Parathyroid adenoma (tissue), 2 donors: ENCODE measurements around the gene TMEM132C.

Experiments
- H2AFZ ChIP-seq: fragments of 300-600 bp; sonication (generic); one replicate; pipeline ENCODE4 v1.7.0; 2017; ENCODE audit warnings: antibody characterized with exemption, mild to moderate bottlenecking
- H3K27ac ChIP-seq: fragments of 300-600 bp; sonication (generic); one replicate; pipeline ENCODE4 v1.7.0; 2017
- H3K27me3 ChIP-seq: fragments of 300-600 bp; sonication (generic); one replicate; pipeline ENCODE4 v1.7.0; 2017; ENCODE audit warnings: low read length; ENCODE audit not compliant: control insufficient read depth, insufficient read depth
- H3K36me3 ChIP-seq: fragments of 300-600 bp; sonication (generic); one replicate; pipeline ENCODE4 v1.7.0; 2017; ENCODE audit warnings: low read length; ENCODE audit not compliant: control insufficient read depth, insufficient read depth
- H3K4me1 ChIP-seq: fragments of 300-600 bp; sonication (generic); one replicate; pipeline ENCODE4 v1.7.0; 2017; ENCODE audit warnings: control low read depth
- H3K4me2 ChIP-seq: fragments of 300-600 bp; sonication (generic); one replicate; pipeline ENCODE4 v1.7.0; 2017; ENCODE audit warnings: low read length
- H3K4me3 ChIP-seq: fragments of 300-600 bp; sonication (generic); one replicate; pipeline ENCODE4 v1.7.0; 2017; ENCODE audit warnings: low read depth, low read length
- H3K79me2 ChIP-seq: fragments of 300-600 bp; sonication (generic); one replicate; pipeline ENCODE4 v1.7.0; 2017; ENCODE audit warnings: control low read depth
- H3K9ac ChIP-seq: fragments of 300-600 bp; sonication (generic); one replicate; pipeline ENCODE4 v1.7.0; 2017; ENCODE audit warnings: mild to moderate bottlenecking
- H3K9me3 ChIP-seq: fragments of 300-600 bp; sonication (generic); one replicate; pipeline ENCODE4 v1.7.0; 2017; ENCODE audit warnings: low read length; ENCODE audit not compliant: control insufficient read depth
- TF ChIP-seq, protein P1 (sequence below): fragments of 300-600 bp; sonication (generic); IDR thresholded peaks from one replicate; pipeline ENCODE4 v1.7.0; 2017; ENCODE audit warnings: antibody characterized with exemption, mild to moderate bottlenecking
- donor health status: primary hyperparathyroidism.

The TMEM132C gene

DNA sequence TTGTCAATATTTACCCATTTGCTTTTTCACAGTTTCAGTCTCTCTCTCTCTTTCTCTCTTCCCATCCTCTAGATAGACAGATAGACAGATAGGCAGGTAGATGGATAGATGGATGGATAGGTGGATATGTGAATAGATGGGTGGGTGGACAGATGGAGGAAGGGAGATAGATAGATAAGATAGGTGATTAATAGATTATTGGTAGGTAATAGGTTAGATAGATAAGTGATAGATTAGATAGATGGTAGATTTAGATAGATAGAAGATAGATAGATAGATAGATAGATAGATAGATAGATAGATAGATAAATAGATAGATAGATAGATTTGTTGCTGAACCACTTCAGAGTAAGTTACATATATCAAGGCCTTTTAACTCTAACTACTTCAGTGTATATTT lies 408.6 kb downstream of the TMEM132C start:
- Histone ChIP-seq H3K36me3 (no peaks in the 10 kb centered on the region), H3K4me2 (no peak overlapping the region), H3K9ac (no peak overlapping the region), H2AFZ (no peak overlapping the region), H3K4me1 (no peaks in the 10 kb centered on the region), H3K79me2 (no peaks in the 10 kb centered on the region), H3K27ac (no peak overlapping the region), H3K9me3 (no peaks in the 10 kb centered on the region), H3K4me3 (no peak overlapping the region), H3K27me3 (no peaks in the 10 kb centered on the region)
- TF ChIP-seq, protein P1, sequence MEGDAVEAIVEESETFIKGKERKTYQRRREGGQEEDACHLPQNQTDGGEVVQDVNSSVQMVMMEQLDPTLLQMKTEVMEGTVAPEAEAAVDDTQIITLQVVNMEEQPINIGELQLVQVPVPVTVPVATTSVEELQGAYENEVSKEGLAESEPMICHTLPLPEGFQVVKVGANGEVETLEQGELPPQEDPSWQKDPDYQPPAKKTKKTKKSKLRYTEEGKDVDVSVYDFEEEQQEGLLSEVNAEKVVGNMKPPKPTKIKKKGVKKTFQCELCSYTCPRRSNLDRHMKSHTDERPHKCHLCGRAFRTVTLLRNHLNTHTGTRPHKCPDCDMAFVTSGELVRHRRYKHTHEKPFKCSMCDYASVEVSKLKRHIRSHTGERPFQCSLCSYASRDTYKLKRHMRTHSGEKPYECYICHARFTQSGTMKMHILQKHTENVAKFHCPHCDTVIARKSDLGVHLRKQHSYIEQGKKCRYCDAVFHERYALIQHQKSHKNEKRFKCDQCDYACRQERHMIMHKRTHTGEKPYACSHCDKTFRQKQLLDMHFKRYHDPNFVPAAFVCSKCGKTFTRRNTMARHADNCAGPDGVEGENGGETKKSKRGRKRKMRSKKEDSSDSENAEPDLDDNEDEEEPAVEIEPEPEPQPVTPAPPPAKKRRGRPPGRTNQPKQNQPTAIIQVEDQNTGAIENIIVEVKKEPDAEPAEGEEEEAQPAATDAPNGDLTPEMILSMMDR, result no peak

DNA sequence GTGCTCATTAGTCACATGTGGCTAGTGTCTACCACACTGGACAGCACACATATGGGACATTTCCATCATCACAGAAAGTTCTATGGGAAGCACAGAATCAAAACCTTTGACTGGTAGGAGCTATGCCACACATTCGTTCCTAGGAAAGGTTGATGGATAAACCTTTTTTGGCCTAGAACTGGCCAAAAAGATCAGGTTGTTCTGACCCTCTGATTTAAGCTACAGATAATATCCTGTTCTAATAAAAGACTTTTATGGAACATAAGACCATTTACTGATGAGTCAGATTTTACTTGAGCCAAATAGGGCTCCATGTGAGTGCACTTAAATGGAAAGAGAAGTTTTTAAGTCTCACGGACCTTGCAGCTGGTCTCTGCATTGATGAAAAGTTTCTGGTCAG lies 413.6 kb downstream of the TMEM132C start:
- H2AFZ ChIP-seq, result no peak overlapping the region
- H3K9ac ChIP-seq, result no peak overlapping the region
- H3K4me2 ChIP-seq, result no peak overlapping the region
- no peak overlapping the region for H3K4me3 ChIP-seq
- no peaks in the 10 kb centered on the region for H3K9me3 ChIP-seq
- H3K79me2 ChIP-seq, result no peaks in the 10 kb centered on the region
- no peak overlapping the region for H3K27ac ChIP-seq
- TF ChIP-seq, protein P1, result no peak
- H3K4me1 ChIP-seq, result no peaks in the 10 kb centered on the region
- H3K36me3 ChIP-seq, result no peaks in the 10 kb centered on the region
- no peaks in the 10 kb centered on the region for H3K27me3 ChIP-seq

DNA sequence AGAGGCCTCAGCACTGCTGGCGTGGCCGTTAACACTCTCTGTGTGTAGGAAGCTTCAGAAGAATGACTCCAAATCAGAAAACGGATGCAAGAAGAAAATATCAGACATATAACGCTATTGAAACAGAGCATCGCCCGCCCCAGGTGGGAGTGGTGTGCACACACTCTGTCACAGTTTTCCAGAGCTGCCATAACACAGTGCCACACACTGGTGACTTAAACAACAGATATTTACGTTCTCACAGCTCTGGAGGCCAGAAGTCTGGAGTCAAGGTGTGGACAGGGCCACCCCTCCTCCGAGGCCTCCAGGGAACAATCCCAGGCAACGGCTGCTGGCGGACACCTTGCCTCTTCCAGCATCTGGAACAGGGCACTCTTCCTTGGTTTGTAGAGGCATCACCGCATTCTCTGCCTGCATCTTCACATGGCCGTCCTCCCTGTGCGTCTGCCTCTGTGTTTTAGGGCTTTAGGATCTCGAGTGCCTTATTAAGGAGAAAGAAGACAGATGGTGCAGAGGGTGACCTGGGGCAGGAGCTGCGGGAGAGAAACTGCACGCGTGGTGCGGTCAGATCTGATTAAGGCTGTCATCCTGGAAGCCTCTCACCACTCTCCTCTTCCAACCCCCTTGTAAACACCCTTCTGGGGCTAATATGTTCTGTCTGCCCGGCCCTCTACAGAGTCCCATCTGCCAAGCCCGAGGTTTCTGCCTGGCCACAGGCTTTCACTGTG lies 415.7 kb downstream of the TMEM132C start:
- Histone ChIP-seq H3K36me3 (no peaks in the 10 kb centered on the region), H3K4me3 (no peak overlapping the region), H3K27ac (no peak overlapping the region), H2AFZ (no peak overlapping the region), H3K27me3 (no peaks in the 10 kb centered on the region), H3K9ac (no peak overlapping the region), H3K4me1 (no peaks in the 10 kb centered on the region), H3K9me3 (no peaks in the 10 kb centered on the region), H3K4me2 (no peak overlapping the region), H3K79me2 (no peaks in the 10 kb centered on the region)
- TF ChIP-seq, protein P1, result no peak

DNA sequence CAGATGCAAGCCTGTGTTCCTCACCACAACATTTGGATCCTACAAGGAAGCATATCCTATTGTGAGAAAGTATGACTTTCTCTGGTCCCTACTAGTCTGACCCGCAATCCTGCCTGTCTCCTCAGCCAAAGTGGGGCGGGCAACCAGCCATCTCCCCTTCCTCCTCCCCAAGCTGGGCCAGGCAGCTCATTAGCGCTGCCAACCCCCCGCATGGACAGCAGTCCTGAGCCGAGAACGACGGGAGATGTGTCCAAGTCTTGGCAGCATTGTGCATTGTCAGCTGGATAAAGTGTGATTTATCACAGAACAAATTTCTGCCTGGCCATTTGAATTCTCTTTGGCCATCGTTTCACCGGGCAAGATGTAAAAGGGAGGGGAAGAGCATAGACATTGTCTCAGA lies 417.4 kb downstream of the TMEM132C start:
- no peaks in the 10 kb centered on the region for H3K4me1 ChIP-seq
- TF ChIP-seq, protein P1, result no peak
- no peaks in the 10 kb centered on the region for H3K36me3 ChIP-seq
- H3K9ac ChIP-seq, result no peak overlapping the region
- H3K27ac ChIP-seq, result no peak overlapping the region
- H3K79me2 ChIP-seq, result no peaks in the 10 kb centered on the region
- H3K27me3 ChIP-seq, result no peaks in the 10 kb centered on the region
- H3K4me3 ChIP-seq, result no peak overlapping the region
- H3K9me3 ChIP-seq, result no peaks in the 10 kb centered on the region
- no peak overlapping the region for H3K4me2 ChIP-seq
- H2AFZ ChIP-seq, result no peak overlapping the region

DNA sequence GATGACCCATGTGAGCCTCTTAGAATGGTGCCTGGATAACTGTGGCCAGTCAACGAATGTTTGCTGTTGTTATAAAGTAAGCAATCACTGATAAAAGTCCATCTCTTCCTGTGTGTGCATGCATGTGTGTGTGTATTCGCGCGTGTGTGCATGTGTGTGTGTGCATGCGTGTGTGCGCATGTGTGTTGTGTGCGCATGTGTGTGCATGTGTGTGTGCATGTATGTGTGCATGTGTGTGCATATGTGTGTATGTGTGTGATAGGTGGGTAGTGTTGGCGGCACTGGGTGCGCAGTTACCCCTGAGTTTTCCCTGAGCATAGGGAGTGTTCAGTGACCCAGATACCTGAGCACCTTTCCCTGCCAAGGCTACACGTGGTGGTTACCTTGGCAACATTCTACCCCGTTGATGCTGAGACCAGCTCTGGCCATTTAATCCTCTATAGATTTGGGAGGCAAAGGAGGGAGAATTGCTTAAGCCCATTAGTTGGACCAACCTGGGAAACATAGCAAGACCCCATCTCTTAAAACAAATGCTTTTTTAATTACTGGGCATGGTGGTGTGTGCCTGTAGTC lies 419.0 kb downstream of the TMEM132C start:
- H3K4me3 ChIP-seq, result no peak overlapping the region
- no peaks in the 10 kb centered on the region for H3K79me2 ChIP-seq
- H3K27me3 ChIP-seq, result no peaks in the 10 kb centered on the region
- H3K27ac ChIP-seq, result no peak overlapping the region
- H3K4me1 ChIP-seq, result no peaks in the 10 kb centered on the region
- no peak overlapping the region for H2AFZ ChIP-seq
- no peaks in the 10 kb centered on the region for H3K9me3 ChIP-seq
- H3K36me3 ChIP-seq, result no peaks in the 10 kb centered on the region
- TF ChIP-seq, protein P1, result no peak
- no peak overlapping the region for H3K9ac ChIP-seq
- no peak overlapping the region for H3K4me2 ChIP-seq
